IPS-18a (cell line): ENCODE data around the gene NCOA6.

Experiments
- H3K27ac ChIP-seq: one replicate; pipeline ENCODE4 v1.5.1; 2013; ENCODE audit warnings: low read length
- H3K27me3 ChIP-seq: one replicate; pipeline ENCODE4 v1.6.1; 2013; ENCODE audit warnings: mild to moderate bottlenecking, low read length; ENCODE audit not compliant: control insufficient read depth, insufficient read depth
- H3K36me3 ChIP-seq: one replicate; pipeline ENCODE4 v1.6.1; 2013; ENCODE audit warnings: low read depth, low read length; ENCODE audit not compliant: control insufficient read depth
- H3K4me1 ChIP-seq: one replicate; pipeline ENCODE4 v1.6.1; 2013; ENCODE audit warnings: low read depth, low read length; ENCODE audit not compliant: control insufficient read depth
- H3K4me3 ChIP-seq: one replicate; pipeline ENCODE4 v1.5.1; 2013; ENCODE audit warnings: low read length
- H3K9ac ChIP-seq: one replicate; pipeline ENCODE4 v1.6.1; 2013; ENCODE audit warnings: mild to moderate bottlenecking, low read length, moderate library complexity
- H3K9me3 ChIP-seq: one replicate; pipeline ENCODE4 v1.6.1; 2013; ENCODE audit warnings: low read depth, low read length; ENCODE audit not compliant: control insufficient read depth

Gene NCOA6

DNA sequence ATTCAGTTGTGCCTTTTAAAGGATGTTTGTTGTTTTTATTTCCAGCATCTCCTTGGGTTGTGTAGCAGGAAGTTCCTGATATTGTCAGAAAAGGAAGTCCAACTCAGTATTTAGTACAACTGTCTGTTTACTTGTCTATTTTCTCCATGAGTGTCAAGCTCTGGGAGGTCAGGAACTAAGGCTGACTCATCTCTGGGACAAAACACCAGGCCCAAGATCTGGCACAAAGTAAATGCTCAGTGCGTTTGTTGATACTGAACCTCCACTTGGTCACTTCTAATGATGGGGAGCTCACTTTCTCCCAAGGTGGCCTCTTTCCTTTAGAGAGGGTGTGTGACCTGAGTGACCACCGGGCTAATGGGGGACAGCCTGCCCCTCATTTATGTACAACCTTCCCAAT lies 136.0 kb downstream of the NCOA6 start:
- Histone ChIP-seq H3K27ac (no peak overlapping the region), H3K4me1 (no peaks in the 10 kb centered on the region), H3K36me3 (no peaks in the 10 kb centered on the region), H3K4me3 (no peak overlapping the region), H3K9me3 (no peaks in the 10 kb centered on the region), H3K27me3 (no peaks in the 10 kb centered on the region), H3K9ac (no peak overlapping the region)

DNA sequence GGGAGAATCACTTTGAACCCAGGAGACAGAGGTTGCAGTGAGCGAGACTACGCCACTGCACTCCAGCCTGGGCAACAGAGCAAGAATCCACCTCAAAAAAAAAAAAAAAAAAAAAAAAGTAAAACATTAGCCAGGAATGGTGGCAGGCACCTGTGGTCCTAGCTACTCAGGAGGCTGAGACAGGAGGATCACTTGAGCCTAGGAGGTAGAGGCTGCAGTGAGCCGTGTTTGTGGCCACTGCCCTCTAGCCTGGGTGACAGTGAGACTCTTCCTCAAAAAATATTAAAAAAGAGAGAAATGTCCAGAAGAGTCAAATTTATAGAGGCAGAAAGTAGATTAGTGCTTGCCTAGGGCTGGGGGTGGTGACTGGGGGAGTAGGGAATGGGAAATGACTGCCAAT lies 141.8 kb downstream of the NCOA6 start:
- Histone ChIP-seq H3K27me3 (no peaks in the 10 kb centered on the region), H3K36me3 (no peaks in the 10 kb centered on the region), H3K27ac (no peak overlapping the region), H3K9ac (no peak overlapping the region), H3K9me3 (no peaks in the 10 kb centered on the region), H3K4me1 (no peaks in the 10 kb centered on the region), H3K4me3 (no peak overlapping the region)

DNA sequence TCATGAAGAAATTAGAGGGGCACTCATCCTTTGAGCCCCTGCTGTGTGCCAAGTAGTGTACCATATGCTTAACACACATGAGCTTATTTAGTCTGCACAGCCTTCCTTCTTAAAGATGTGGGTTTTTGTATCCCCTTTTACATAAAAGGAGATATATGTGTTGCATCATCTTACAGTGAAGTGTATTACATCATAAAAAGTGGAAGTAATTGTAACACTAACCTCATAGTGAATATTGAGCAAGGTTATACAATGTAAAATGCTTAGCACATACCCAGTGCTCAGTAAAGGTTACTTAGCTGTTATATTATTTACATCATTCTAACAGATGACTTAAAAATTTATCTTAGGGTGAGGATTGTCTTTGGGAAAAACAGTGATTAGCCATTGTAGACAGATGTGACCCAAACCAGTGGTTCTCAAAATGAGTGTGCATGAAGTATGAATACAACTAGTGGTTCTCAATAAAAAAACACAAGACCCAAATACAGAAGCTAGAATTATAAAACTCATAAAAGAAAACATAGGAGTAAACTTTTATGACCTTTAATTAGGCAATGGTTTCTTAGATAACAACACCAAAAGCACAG lies 144.8 kb downstream of the NCOA6 start:
- Histone ChIP-seq H3K9me3 (no peaks in the 10 kb centered on the region), H3K4me3 (no peak overlapping the region), H3K27ac (no peak overlapping the region), H3K36me3 (no peaks in the 10 kb centered on the region), H3K9ac (no peak overlapping the region), H3K27me3 (no peaks in the 10 kb centered on the region), H3K4me1 (no peaks in the 10 kb centered on the region)

DNA sequence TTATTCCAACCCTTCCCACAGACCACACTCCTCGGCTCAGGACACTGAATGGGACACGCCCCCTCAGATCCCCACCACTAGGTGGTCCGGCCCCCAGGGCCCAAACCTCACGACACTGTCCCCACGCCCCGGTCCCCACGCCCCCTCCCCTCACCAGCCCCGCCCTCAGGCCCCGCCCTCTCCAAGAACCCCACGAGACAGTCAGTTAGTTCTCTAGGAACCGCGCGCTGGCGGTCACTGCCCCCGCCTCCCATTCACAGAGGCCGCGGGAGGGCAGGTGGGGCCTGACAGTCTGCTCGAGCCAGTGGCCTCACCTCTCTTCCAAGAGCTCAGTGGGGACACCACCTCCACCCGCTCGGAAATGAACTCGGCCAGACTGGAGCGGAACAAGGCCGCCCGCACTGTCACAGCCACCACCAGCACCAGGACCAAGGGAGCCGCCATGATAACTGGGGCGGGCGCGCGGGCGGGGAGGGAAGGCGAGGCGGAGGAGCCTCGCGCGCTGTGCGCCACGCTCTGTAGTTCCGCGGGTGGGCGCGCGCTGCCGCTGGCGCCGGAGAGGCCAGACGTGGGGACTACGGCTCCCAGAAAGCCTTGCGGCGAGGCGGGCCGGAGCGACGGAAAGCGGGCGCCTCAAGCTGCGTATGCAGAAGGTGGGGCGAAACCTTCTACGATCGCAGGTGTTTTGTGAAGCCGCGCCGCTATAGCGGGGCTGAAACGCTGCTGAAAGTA lies 148.6 kb downstream of the NCOA6 start, which contains the start of gene PIGU:
Gene PIGU (minus strand): TSS at position 451 of the 732 bp plus-strand sequence. CDS start 7 bp downstream, at position 444.
- H3K4me1 ChIP-seq = no peaks in the 10 kb centered on the region
- H3K27me3 ChIP-seq = no peaks in the 10 kb centered on the region
- H3K36me3 ChIP-seq = no peaks in the 10 kb centered on the region
- peak within 1 kb of the TSS; percentile 71 for H3K9ac ChIP-seq
- no peaks in the 10 kb centered on the region for H3K9me3 ChIP-seq
- H3K4me3 ChIP-seq = peak within 1 kb of the TSS; percentile 96
- no peak within 1 kb of the TSS for H3K27ac ChIP-seq

DNA sequence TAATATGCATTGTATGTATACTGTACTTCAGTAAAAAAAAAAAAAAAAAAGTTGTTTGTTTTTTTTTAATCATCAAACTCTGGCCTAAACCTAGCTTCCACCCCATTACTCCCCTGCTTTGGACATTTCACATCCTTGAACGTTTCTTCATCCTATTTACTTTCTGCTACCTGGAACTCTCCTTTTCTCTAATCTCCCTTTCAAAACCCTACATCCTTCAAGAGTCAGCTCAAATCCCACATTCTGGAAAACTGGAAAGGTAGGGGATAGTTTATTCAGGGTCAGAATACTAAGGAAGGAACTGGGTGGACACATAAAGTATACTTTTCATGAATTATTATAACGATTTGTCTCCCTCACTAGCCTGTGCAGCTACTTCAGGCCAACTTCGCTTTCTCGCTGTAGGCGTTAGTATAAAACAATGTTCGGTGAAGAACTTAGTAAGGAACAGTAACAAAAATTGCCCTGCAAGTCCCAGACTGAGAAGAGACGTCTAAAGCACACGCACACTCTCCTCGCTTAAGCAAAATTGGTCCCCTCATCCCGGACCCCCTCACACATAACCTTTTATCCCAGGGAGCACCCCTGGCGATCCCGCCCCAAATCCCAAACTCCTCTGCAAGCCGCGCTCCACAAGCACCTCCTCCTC lies 149.3 kb downstream of the NCOA6 start:
- Histone ChIP-seq H3K27me3 (no peaks in the 10 kb centered on the region), H3K36me3 (no peaks in the 10 kb centered on the region), H3K9ac (peak overlapping the region; percentile 71), H3K27ac (no peak overlapping the region), H3K9me3 (no peaks in the 10 kb centered on the region), H3K4me3 (peak overlapping the region; percentile 96), H3K4me1 (no peaks in the 10 kb centered on the region)

DNA sequence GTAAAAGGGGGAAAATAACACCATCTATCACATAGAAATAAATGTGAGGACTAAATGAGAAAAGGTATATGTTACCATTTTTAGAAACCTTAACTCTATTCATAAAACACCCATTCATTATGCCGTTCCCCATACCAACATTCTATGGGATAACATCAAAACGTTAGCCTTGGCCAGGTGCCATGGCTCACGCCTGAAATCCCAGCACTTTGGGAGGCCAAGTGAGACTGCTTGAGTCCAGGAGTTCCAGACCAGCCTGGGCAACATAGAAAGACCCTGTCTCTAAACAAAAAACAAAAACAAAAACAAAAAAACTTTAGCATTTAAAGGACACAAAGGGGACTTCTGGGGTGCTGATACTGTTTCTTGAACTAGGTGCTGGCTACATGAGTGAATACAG lies 149.9 kb downstream of the NCOA6 start:
- no peak overlapping the region for H3K9ac ChIP-seq
- H3K36me3 ChIP-seq = no peaks in the 10 kb centered on the region
- no peak overlapping the region for H3K27ac ChIP-seq
- H3K27me3 ChIP-seq = no peaks in the 10 kb centered on the region
- no peaks in the 10 kb centered on the region for H3K9me3 ChIP-seq
- H3K4me1 ChIP-seq = no peaks in the 10 kb centered on the region
- H3K4me3 ChIP-seq = peak overlapping the region; percentile 96

DNA sequence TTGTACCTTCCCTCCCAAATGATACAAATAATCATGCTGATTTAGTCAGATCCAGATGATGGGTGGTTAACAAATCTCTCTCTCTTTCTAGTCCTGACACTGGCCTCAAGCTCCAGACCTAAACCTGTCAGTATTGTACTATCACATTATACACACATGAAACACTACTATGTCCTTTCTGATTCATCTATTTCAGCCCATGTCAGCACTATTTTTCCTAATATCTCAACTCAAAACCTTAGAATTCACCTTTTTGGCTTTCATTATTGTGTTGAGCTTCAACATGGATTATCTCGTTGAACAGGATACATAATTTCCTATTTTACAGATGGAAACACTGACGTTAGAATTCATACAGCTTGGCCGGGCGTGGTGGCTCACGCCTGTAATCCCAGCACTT lies 152.0 kb downstream of the NCOA6 start:
- Histone ChIP-seq H3K4me3 (no peak overlapping the region), H3K9ac (no peak overlapping the region), H3K4me1 (no peaks in the 10 kb centered on the region), H3K27ac (no peak overlapping the region), H3K36me3 (no peaks in the 10 kb centered on the region), H3K27me3 (no peaks in the 10 kb centered on the region), H3K9me3 (no peaks in the 10 kb centered on the region)

DNA sequence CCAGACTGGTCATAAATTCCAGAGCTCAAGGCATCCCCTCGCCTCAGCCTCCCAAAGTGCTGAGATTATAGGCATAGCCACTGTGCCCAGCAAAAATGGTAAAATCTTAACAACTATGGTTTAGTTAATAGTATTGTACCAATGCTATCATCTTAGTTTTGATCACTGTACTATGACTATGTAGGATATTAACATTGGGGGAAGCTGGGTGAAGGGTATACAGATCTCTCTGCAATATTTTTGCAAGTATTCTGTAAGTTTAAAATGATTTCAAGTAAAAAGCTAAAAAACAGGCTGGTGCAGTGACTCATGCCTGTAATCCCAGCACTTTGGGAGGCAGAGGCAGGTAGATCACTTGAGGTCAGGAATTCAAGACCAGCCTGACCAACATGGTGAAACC lies 156.4 kb downstream of the NCOA6 start:
- no peaks in the 10 kb centered on the region for H3K36me3 ChIP-seq
- no peak overlapping the region for H3K4me3 ChIP-seq
- H3K27me3 ChIP-seq = no peaks in the 10 kb centered on the region
- no peaks in the 10 kb centered on the region for H3K4me1 ChIP-seq
- no peak overlapping the region for H3K9ac ChIP-seq
- no peaks in the 10 kb centered on the region for H3K9me3 ChIP-seq
- H3K27ac ChIP-seq = no peak overlapping the region
